Smooth muscle cell (in vitro differentiated cells): ENCODE results near the gene PREPL. TPM values are rescaled to one million over a fixed set of nuclear protein-coding genes. Genes with fewer than 3 reads are reported as not detected.

Experiments
- DNase-seq: peaks from one replicate; lab custom pipeline; 2025; ENCODE audit not compliant: unreplicated experiment; lab: John Stamatoyannopoulos, UW
- H2AFZ ChIP-seq: fragments of 200-600 bp; sonication (generic); 2 replicates; pipeline ENCODE4 v1.6.0; 2016; ENCODE audit warnings: antibody characterized with exemption, low read depth, mild to moderate bottlenecking
- H3F3A ChIP-seq: fragments of 200-600 bp; sonication (generic); 2 replicates; pipeline ENCODE4 v1.6.0; 2017; ENCODE audit warnings: antibody characterized with exemption, low read depth
- H3K27ac ChIP-seq: fragments of 200-600 bp; sonication (generic); 2 replicates; pipeline ENCODE4 v1.5.1; 2016; ENCODE audit warnings: low read depth, mild to moderate bottlenecking
- H3K27me3 ChIP-seq: fragments of 200-600 bp; sonication (generic); 2 replicates; pipeline ENCODE4 v1.6.1; 2016; ENCODE audit warnings: low read depth, mild to moderate bottlenecking
- H3K36me3 ChIP-seq: fragments of 200-600 bp; sonication (generic); 2 replicates; pipeline ENCODE4 v1.5.1; 2016; ENCODE audit warnings: low read depth
- H3K4me1 ChIP-seq: fragments of 200-600 bp; sonication (generic); 2 replicates; pipeline ENCODE4 v1.5.1; 2016; ENCODE audit warnings: low read depth
- H3K4me2 ChIP-seq: fragments of 200-600 bp; sonication (generic); 2 replicates; pipeline ENCODE4 v1.6.0; 2016; ENCODE audit warnings: mild to moderate bottlenecking
- H3K4me3 ChIP-seq: fragments of 200-600 bp; sonication (generic); 2 replicates; pipeline ENCODE4 v1.5.1; 2016; ENCODE audit warnings: mild to moderate bottlenecking
- H3K79me2 ChIP-seq: fragments of 200-600 bp; sonication (generic); 2 replicates; pipeline ENCODE4 v1.6.0; 2016; ENCODE audit warnings: low read depth, mild to moderate bottlenecking
- H3K9ac ChIP-seq: fragments of 200-600 bp; sonication (generic); 2 replicates; pipeline ENCODE4 v1.6.0; 2016; ENCODE audit warnings: low read depth
- H3K9me3 ChIP-seq: fragments of 200-600 bp; sonication (generic); replicated peaks from 2 replicates; pipeline ENCODE4 v1.5.1; 2016; ENCODE audit warnings: low read depth
- H4K20me1 ChIP-seq: fragments of 200-600 bp; sonication (generic); 2 replicates; pipeline ENCODE4 v1.6.0; 2016; ENCODE audit warnings: low read depth
- CTCF ChIP-seq: fragments of 200-600 bp; sonication (generic); IDR thresholded peaks from 2 replicates; pipeline ENCODE4 v1.5.1; 2017; ENCODE audit warnings: borderline replicate concordance, mild to moderate bottlenecking, antibody characterized with exemption; ENCODE audit not compliant: insufficient read depth, poor library complexity, severe bottlenecking
- WGBS: methylation state at CpG from one replicate; pipeline ENCODE4 v1.1.7; 2016; ENCODE audit warnings: low lambda C conversion rate; 5-methylcytosine and 5-hydroxymethylcytosine counted together
- polyA plus RNA-seq: library from polyadenylated mRNA; unstranded; fragments of >200 nt; fragmentation: Nextera tagmentation; extraction: Ambion mirVana; gene quantifications from 2 replicates; pipeline ENCODE4 v1.2.1, GENCODE V29; 2016
- total RNA-seq: library from RNA; depleted of rRNA; stranded (reverse); fragments of >200 nt; gene quantifications from 2 replicates; pipeline ENCODE4 v1.2.3, GENCODE V29; 2014

PREPL gene
- total and polyA plus RNA-seq, 2 experiments from 2014 or later, result 16.7 to 43.8 TPM

GRCh38 chr2:44342854-44343253, 18.4 kb downstream of the PREPL start:
- peak; percentile 19 for TF ChIP-seq CTCF
- no peaks in the 10 kb centered on the region for H3F3A ChIP-seq
- no peak overlapping the region for H3K9ac ChIP-seq
- H3K9me3 ChIP-seq, result no peaks in the 10 kb centered on the region
- no peak overlapping the region for H3K4me2 ChIP-seq
- DNase-seq, result no peak
- no peak overlapping the region for H2AFZ ChIP-seq
- no peaks in the 10 kb centered on the region for H3K27me3 ChIP-seq
- peaks cover 10% of the 10 kb centered on the region for H3K36me3 ChIP-seq
- H3K79me2 ChIP-seq, result peaks cover 4% of the 10 kb centered on the region
- H3K27ac ChIP-seq, result no peak overlapping the region
- H3K4me1 ChIP-seq, result no peaks in the 10 kb centered on the region
- no peak overlapping the region for H3K4me3 ChIP-seq
- H4K20me1 ChIP-seq, result peaks cover 19% of the 10 kb centered on the region
- WGBS, result 94% methylated on average over 1 of the region's 1 CpG

- H3K4me2 ChIP-seq, result no peak overlapping the region
- no peak for DNase-seq
- no peak overlapping the region for H3K27ac ChIP-seq
- TF ChIP-seq CTCF, result no peak
- peaks cover 18% of the 10 kb centered on the region for H3K36me3 ChIP-seq
- no peaks in the 10 kb centered on the region for H3K9me3 ChIP-seq
- no peaks in the 10 kb centered on the region for H3K27me3 ChIP-seq
- no peaks in the 10 kb centered on the region for H3K79me2 ChIP-seq
- no peak overlapping the region for H3K9ac ChIP-seq
- no peak overlapping the region for H3K4me3 ChIP-seq
- no peak overlapping the region for H2AFZ ChIP-seq
- H3K4me1 ChIP-seq, result peaks cover 7% of the 10 kb centered on the region
- peaks cover 44% of the 10 kb centered on the region for H4K20me1 ChIP-seq
- 82% methylated on average over 2 of the region's 2 CpGs for WGBS
- H3F3A ChIP-seq, result peaks cover 6% of the 10 kb centered on the region
Observed at GRCh38 chr2:44335806-44336538, 25.3 kb downstream of the PREPL start.

- no peaks in the 10 kb centered on the region for H3K27me3 ChIP-seq
- no peak for DNase-seq
- 100% methylated on average over 1 of the region's 1 CpG for WGBS
Observed at GRCh38 chr2:44333994-44334393, 27.3 kb downstream of the PREPL start.

More at GRCh38 chr2:44333994-44334393, 27.3 kb downstream of the PREPL start:
- peaks cover 18% of the 10 kb centered on the region for H3K36me3 ChIP-seq
- peaks cover 40% of the 10 kb centered on the region for H4K20me1 ChIP-seq
- H3K27ac ChIP-seq, result no peak overlapping the region
- H3K9me3 ChIP-seq, result no peaks in the 10 kb centered on the region
- H2AFZ ChIP-seq, result no peak overlapping the region
- no peak for TF ChIP-seq CTCF
- peaks cover 6% of the 10 kb centered on the region for H3F3A ChIP-seq
- H3K4me1 ChIP-seq, result peaks cover 23% of the 10 kb centered on the region
- no peaks in the 10 kb centered on the region for H3K79me2 ChIP-seq
- no peak overlapping the region for H3K4me2 ChIP-seq
- H3K4me3 ChIP-seq, result no peak overlapping the region
- H3K9ac ChIP-seq, result no peak overlapping the region
